Measurements from ENCODE around the gene ARL6IP1. TPM values are rescaled to one million over a fixed set of nuclear protein-coding genes. Genes with fewer than 3 reads are reported as not detected.

The ARL6IP1 gene
- total and polyA plus RNA-seq, 2 of the 4 experiments (the other 2 are of a cell fraction), result 78.1 to 190 TPM

Other genes starting within 250 kb of the ARL6IP1 start
- gene NOMO2, start 239.5 kb downstream of the ARL6IP1 start, total RNA-seq (2012; rRNA removed), result 89.7 and 103 TPM in 2 replicates
- 184 and 195 TPM in 2 replicates for gene NOMO2, start 239.5 kb downstream of the ARL6IP1 start, polyA plus RNA-seq (2012; rRNA removed)
- gene RPS15A, start 11.2 kb downstream of the ARL6IP1 start, total RNA-seq (2012; rRNA removed), result 2,973 and 4,619 TPM in 2 replicates
- gene RPS15A, start 11.2 kb downstream of the ARL6IP1 start, polyA plus RNA-seq (2012; rRNA removed), result 4,450 and 4,588 TPM in 2 replicates
- 53.8 and 55.8 TPM in 2 replicates for gene SMG1, start 124.9 kb upstream of the ARL6IP1 start, total RNA-seq (2012; rRNA removed)
- gene SMG1, start 124.9 kb upstream of the ARL6IP1 start, polyA plus RNA-seq (2012; rRNA removed), result 11.1 and 13.4 TPM in 2 replicates
- 0.28 and 0.36 TPM in 2 replicates for gene TMC7, start 182.4 kb upstream of the ARL6IP1 start, total RNA-seq (2012; rRNA removed)
- 0.16 and 0.27 TPM in 2 replicates for gene TMC7, start 182.4 kb upstream of the ARL6IP1 start, polyA plus RNA-seq (2012; rRNA removed)